Measurements from ENCODE around the gene ERCC6.
A peak's percentile ranks its signal among the peaks of the same experiment; 100 is the strongest.

The ERCC6 gene

GRCh38 chr10:49519717-49520116 lies 19.2 kb downstream of the ERCC6 start:
- Histone ChIP-seq H3K4me3 (replicated peaks; ENCODE audit: insufficient read depth, low read length) (no peak overlapping the region), H3K27ac (replicated peaks) (no peak overlapping the region), H3K27me3 (ENCODE audit: insufficient read depth, poor library complexity, severe bottlenecking) (no peaks in the 10 kb centered on the region)
- DNase-seq (ENCODE audit: low read depth in 1 of 2, low spot score in 1 of 2), result no peak
- TF ChIP-seq SPI1 (IDR thresholded peaks at IDR 0.05; ENCODE audit: borderline replicate concordance, low read depth), result no peak
- TF ChIP-seq GABPA (IDR thresholded peaks at IDR 0.05; ENCODE audit: low read depth), result no peak
- TF ChIP-seq POLR2AphosphoS5 (IDR thresholded peaks at IDR 0.05; ENCODE audit: low read depth), result no peak
- no peak for TF ChIP-seq REST (IDR thresholded peaks at IDR 0.05; ENCODE audit: insufficient replicate concordance, low read depth)
- no peak for TF ChIP-seq CTCF (IDR thresholded peaks at IDR 0.05; ENCODE audit: insufficient read depth, low read length)

GRCh38 chr10:49518982-49519578 lies 19.8 kb downstream of the ERCC6 start:
- Histone ChIP-seq H3K27ac (replicated peaks) (no peak overlapping the region), H3K4me3 (replicated peaks; ENCODE audit: insufficient read depth, low read length) (no peak overlapping the region), H3K27me3 (ENCODE audit: insufficient read depth, poor library complexity, severe bottlenecking) (no peaks in the 10 kb centered on the region)
- TF ChIP-seq CTCF (IDR thresholded peaks at IDR 0.05; ENCODE audit: insufficient read depth, low read length) (no peak), GABPA (IDR thresholded peaks at IDR 0.05; ENCODE audit: low read depth) (no peak)
- DNase-seq (ENCODE audit: low read depth in 1 of 2, low spot score in 1 of 2), result peak in 1 of 2 experiments; percentile 23

GRCh38 chr10:49518566-49518965 lies 20.4 kb downstream of the ERCC6 start:
- DNase-seq (ENCODE audit: low read depth in 1 of 2, low spot score in 1 of 2), result no peak
- H3K27me3 ChIP-seq (ENCODE audit: insufficient read depth, poor library complexity, severe bottlenecking), result no peaks in the 10 kb centered on the region
- no peak for TF ChIP-seq SPI1 (IDR thresholded peaks at IDR 0.05; ENCODE audit: borderline replicate concordance, low read depth)
- no peak for TF ChIP-seq GABPA (IDR thresholded peaks at IDR 0.05; ENCODE audit: low read depth)
- TF ChIP-seq POLR2AphosphoS5 (IDR thresholded peaks at IDR 0.05; ENCODE audit: low read depth), result no peak
- no peak overlapping the region for H3K27ac ChIP-seq (replicated peaks)
- H3K4me3 ChIP-seq (replicated peaks; ENCODE audit: insufficient read depth, low read length), result no peak overlapping the region

GRCh38 chr10:49516216-49516970 lies 22.5 kb downstream of the ERCC6 start:
- no peak for TF ChIP-seq CTCF (IDR thresholded peaks at IDR 0.05; ENCODE audit: insufficient read depth, low read length)
- TF ChIP-seq GABPA (IDR thresholded peaks at IDR 0.05; ENCODE audit: low read depth), result no peak

More at GRCh38 chr10:49516216-49516970, 22.5 kb downstream of the ERCC6 start:
- no peak for DNase-seq (ENCODE audit: low read depth in 1 of 2, low spot score in 1 of 2)
- no peaks in the 10 kb centered on the region for H3K27me3 ChIP-seq (ENCODE audit: insufficient read depth, poor library complexity, severe bottlenecking)
- H3K4me3 ChIP-seq (replicated peaks; ENCODE audit: insufficient read depth, low read length), result no peak overlapping the region
- H3K27ac ChIP-seq (replicated peaks), result no peak overlapping the region

All from HL-60 (cell line).